GM06990 (cell line): Measurements from ENCODE around the gene INPP5A.

ENCODE experiments used
- DNase-seq: peaks from one replicate; pipeline ENCODE4 v3.0.0-alpha.2; 2011; ENCODE audit not compliant: insufficient read length; ENCODE audit errors: extremely low read depth
- H3K27me3 ChIP-seq: replicated peaks from 2 replicates; pipeline ENCODE4 v1.6.0; 2011; ENCODE audit warnings: low read length; ENCODE audit not compliant: control insufficient read depth, insufficient read depth
- H3K36me3 ChIP-seq: 2 replicates; pipeline ENCODE4 v1.5.1; 2011; ENCODE audit warnings: low read length; ENCODE audit not compliant: control insufficient read depth, insufficient read depth
- H3K4me3 ChIP-seq: replicated peaks from 2 replicates; pipeline ENCODE4 v1.5.1; 2011; ENCODE audit warnings: low read depth, mild to moderate bottlenecking, control low read depth, low read length
- TF ChIP-seq, protein P1 (sequence below): IDR thresholded peaks from 2 replicates; pipeline ENCODE4 v1.5.1; 2011; ENCODE audit warnings: low read length, control low read depth, mild to moderate bottlenecking, inconsistent platforms; ENCODE audit not compliant: insufficient read depth, poor library complexity, severe bottlenecking

The INPP5A gene

DNA sequence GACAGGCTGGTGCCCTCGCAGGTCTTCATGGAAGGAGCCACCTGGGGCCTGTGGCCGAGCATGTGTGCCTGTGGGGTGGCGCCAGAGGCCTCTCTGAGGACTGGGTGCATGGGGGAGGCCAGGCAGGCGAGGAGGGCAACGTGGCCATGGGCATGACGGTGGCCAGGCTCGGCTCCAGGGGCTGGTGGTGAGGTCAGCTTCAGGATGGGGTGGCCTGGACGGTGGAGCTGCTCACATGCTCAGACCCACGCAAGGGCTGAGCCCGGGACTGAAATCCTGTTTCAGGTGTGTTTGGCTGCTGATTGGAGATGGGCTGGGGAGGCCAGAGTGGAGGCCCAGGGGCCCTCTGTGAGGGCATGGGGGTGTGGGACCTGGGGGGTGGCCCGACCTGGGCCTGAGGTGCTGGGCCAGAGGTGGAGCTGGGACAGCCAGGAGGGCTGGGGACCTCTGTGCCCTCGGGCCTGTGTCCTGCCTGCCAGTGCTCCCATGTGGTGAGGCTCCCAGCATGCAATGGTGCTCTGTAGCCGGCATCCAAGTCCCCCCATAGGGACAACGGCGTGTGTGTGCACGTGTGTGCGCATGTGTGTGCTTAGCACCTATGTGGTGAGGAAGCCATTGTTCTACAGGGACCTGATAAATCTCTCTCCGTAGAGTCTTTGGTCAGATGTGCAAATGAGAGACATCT is 71.1 kb downstream of the INPP5A start:
- no peak for DNase-seq
- TF ChIP-seq, protein P1, sequence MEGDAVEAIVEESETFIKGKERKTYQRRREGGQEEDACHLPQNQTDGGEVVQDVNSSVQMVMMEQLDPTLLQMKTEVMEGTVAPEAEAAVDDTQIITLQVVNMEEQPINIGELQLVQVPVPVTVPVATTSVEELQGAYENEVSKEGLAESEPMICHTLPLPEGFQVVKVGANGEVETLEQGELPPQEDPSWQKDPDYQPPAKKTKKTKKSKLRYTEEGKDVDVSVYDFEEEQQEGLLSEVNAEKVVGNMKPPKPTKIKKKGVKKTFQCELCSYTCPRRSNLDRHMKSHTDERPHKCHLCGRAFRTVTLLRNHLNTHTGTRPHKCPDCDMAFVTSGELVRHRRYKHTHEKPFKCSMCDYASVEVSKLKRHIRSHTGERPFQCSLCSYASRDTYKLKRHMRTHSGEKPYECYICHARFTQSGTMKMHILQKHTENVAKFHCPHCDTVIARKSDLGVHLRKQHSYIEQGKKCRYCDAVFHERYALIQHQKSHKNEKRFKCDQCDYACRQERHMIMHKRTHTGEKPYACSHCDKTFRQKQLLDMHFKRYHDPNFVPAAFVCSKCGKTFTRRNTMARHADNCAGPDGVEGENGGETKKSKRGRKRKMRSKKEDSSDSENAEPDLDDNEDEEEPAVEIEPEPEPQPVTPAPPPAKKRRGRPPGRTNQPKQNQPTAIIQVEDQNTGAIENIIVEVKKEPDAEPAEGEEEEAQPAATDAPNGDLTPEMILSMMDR = no peak

DNA sequence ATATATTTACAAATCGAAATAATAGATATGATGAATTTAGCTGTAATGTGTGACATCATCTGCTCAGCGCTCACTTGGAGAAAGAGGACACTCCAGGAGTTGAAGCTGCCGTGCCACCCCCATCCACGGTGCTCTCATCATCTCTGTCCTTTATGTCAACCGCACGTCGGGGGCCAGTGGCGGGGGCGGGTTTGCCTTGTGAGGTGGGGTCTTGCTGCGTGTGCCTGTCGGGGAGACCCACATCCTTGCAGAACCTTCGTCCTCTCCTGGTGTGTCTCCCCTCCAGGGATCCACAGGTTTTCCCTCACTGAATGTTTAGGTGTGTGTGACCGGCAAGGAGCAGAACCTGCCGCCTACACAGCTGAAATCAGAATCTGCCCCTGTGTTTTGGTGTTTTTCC is 71.6 kb downstream of the INPP5A start:
- DNase-seq = no peak
- Histone ChIP-seq H3K36me3 (no peaks in the 10 kb centered on the region), H3K4me3 (no peak overlapping the region), H3K27me3 (no peaks in the 10 kb centered on the region)
- TF ChIP-seq, protein P1 = no peak

More for the DNA sequence above, 71.1 kb downstream of the INPP5A start:
- Histone ChIP-seq H3K36me3 (no peaks in the 10 kb centered on the region), H3K4me3 (no peak overlapping the region), H3K27me3 (no peaks in the 10 kb centered on the region)

DNA sequence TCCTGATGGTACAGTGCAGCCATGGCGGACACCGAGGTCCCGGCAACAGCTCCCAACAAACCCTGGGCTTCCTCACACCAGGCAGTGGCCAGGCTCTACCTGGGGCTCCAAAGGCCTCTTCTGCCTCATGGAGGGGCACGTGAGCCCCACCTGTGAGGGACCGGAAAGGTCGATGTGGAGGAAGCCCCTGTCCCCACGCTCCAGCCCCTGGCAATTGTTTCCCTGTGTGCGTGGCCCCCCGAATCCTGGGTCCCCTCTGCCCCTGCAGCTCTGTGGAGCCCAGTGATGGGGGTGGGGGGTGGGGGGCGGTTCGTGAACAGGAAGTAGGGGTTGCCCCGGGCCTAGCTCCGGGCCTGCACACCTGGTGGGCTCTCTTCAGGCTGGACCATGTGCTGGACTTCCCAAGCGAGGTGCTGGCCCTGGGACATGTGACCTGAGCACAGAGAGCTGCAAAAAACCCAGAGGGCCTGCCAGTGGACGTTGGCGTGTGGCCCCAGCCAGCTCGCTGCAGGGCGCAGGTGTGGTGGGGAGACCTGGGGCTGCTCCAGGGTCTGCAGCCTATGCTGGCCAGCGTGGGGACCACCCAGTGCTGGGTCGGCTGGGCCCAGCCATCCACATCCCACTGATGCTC is 72.6 kb downstream of the INPP5A start:
- Histone ChIP-seq H3K4me3 (no peak overlapping the region), H3K36me3 (no peaks in the 10 kb centered on the region), H3K27me3 (no peaks in the 10 kb centered on the region)
- DNase-seq = no peak
- TF ChIP-seq, protein P1 = no peak

DNA sequence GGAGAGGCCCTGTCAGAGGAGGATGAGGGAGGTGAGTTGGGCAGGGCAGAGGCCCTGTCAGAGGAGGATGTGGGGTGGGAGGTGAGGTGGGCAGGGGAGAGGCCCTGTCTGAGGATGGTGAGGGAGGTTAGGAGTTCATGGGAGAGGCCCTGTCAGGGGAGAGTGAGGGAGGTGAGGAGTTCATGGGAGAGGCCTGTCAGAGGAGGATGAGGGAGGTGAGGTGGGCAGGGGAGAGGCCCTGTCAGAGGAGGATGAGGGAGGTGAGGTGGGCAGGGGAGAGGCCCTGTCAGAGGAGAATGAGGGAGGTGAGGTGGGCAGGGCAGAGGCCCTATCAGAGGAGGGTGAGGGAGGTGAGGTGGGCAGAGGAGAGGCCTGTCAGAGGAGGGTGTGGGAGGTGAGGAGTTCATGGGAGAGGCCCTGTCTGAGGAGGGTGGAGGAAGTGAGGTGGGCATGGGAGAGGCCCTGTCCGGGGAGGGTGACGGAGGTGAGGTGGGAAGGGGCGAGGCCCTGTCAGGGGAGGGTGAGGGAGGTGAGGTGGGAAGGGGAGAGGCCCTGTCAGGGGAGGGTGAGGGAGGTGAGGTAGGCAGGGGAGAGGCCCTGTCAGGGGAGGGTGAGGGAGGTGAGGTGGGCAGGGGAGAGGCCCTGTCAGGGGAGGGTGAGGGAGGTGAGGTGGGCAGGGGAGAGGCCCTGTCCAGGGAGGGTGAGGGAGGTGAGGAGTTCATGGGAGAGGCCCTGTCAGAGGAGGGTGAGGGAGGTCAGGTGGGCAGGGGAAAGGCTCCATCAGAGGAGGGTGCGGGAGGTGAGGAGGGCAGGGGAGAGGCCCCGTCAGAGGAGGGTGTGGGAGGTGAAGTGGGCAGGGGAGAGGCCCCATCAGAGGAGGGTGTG is 73.7 kb downstream of the INPP5A start:
- no peaks in the 10 kb centered on the region for H3K27me3 ChIP-seq
- DNase-seq = no peak
- no peaks in the 10 kb centered on the region for H3K36me3 ChIP-seq
- H3K4me3 ChIP-seq = no peak overlapping the region
- TF ChIP-seq, protein P1 = no peak

DNA sequence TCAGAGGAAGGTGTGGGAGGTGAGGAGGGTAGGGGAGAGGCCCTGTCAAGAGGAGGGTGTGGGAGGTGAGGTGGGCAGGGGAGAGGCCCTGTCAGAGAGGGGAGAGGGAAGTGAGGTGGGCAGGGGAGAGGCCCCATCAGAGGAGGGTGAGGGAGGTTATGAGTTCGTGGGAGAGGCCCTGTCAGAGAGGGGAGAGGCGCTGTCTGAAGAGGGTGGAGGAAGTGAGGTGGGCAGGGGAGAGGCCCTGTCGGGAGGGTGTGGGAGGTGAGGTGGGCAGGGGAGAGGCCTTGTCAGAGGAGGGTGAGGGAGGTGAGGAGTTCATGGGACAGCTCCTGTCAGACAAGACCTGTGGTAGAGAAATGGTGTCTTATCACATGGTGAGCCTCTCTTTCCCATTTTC is 74.4 kb downstream of the INPP5A start:
- H3K4me3 ChIP-seq = no peak overlapping the region

More for the DNA sequence above, 74.4 kb downstream of the INPP5A start:
- Histone ChIP-seq H3K27me3 (no peaks in the 10 kb centered on the region), H3K36me3 (no peaks in the 10 kb centered on the region)
- TF ChIP-seq, protein P1 = no peak
- no peak for DNase-seq
